Lung (tissue), 12 donors: Measurements from ENCODE around the gene STPG3. TPM values are rescaled to one million over a fixed set of nuclear protein-coding genes. Genes with fewer than 3 reads are reported as not detected.

Experiments
- ATAC-seq: fragments of 200-7000 bp; cut with Tn5 transposase; one replicate; pipeline ENCODE4 v1.9.1; 2020; ENCODE audit warnings: moderate number of reproducible peaks; ENCODE audit not compliant: insufficient read depth, low FRiP score
- DNase-seq, 3 donors: peaks; one replicate each; pipeline ENCODE4 v3.0.0-alpha.2; 2013 to 2017
- H3K27ac ChIP-seq, 2 donors: one replicate each; pipeline ENCODE4 v1.5.1; 2013; ENCODE audit warnings: mild to moderate bottlenecking in 2 of 2, moderate library complexity in 2 of 2, control low read depth in 1 of 2, inconsistent platforms in 1 of 2, low read depth in 1 of 2, low read length in 1 of 2
- H3K27me3 ChIP-seq, 3 donors: one replicate each; pipeline ENCODE4 v1.5.1; 2013; ENCODE audit warnings: low read length in 2 of 3; ENCODE audit not compliant: control insufficient read depth in 3 of 3, insufficient read depth in 3 of 3
- H3K36me3 ChIP-seq, 4 donors: one replicate each; pipeline ENCODE4 v1.5.1; 2013; ENCODE audit warnings: low read length in 4 of 4, mild to moderate bottlenecking in 1 of 4, moderate library complexity in 1 of 4; ENCODE audit not compliant: control insufficient read depth in 4 of 4, insufficient read depth in 4 of 4
- H3K4me1 ChIP-seq, 5 donors: one replicate each; pipeline ENCODE4 v1.5.1; 2013; ENCODE audit warnings: low read length in 5 of 5, mild to moderate bottlenecking in 2 of 5, moderate library complexity in 1 of 5; ENCODE audit not compliant: control insufficient read depth in 5 of 5, insufficient read depth in 5 of 5
- H3K4me3 ChIP-seq: one replicate; pipeline ENCODE4 v1.5.1; 2013; ENCODE audit warnings: mild to moderate bottlenecking, control low read depth, moderate library complexity
- H3K9ac ChIP-seq, 2 donors: one replicate each; pipeline ENCODE4 v1.5.1; 2013; ENCODE audit warnings: low read length in 2 of 2, control low read depth in 1 of 2; ENCODE audit not compliant: insufficient read depth in 1 of 2
- H3K9me3 ChIP-seq, 4 donors: one replicate each; pipeline ENCODE4 v1.5.1; 2013; ENCODE audit warnings: low read length in 3 of 4, mild to moderate bottlenecking in 1 of 4, moderate library complexity in 1 of 4; ENCODE audit not compliant: control insufficient read depth in 4 of 4, insufficient read depth in 3 of 4
- CTCF ChIP-seq: IDR thresholded peaks from 2 replicates; pipeline ENCODE4 v1.5.1; 2012; ENCODE audit warnings: mild to moderate bottlenecking; ENCODE audit errors: control extremely low read depth, extremely low read depth
- WGBS, 2 donors: extraction: QIAGEN DNeasy Blood & Tissue Kit; methylation state at CpG; one replicate each; pipeline ENCODE4 v1.1.7; 2013; 5-methylcytosine and 5-hydroxymethylcytosine counted together
- polyA plus RNA-seq, 2 donors: library from polyadenylated mRNA; stranded (reverse); fragments of 200-250 nt; gene quantifications; one replicate each; pipeline ENCODE4 v1.2.1, GENCODE V29; 2013
- total RNA-seq, 2 donors: library from RNA; depleted of rRNA in 1 of 2; stranded (reverse); fragments of >200 nt in 1 of 2; gene quantifications; one replicate each; pipeline ENCODE4 v1.2.1, GENCODE V29; 2014 to 2021
- donor health status: control.
- donor health status: control.
- donor health status: Bipolar disorder and iron deficiency.
- donor health status: healthy.
- donor health status: DM: yes; HTN: yes; CAD: no.

The STPG3 gene
- total and polyA plus RNA-seq, 4 donors: 0.18 TPM; not detected in 3

- H3K27me3 ChIP-seq: no peaks in the 10 kb centered on the region
- peaks cover 0 to 2% (median 0%) of the 10 kb centered on the region in 5 donors for H3K4me1 ChIP-seq
- TF ChIP-seq CTCF: no peak
- no peak overlapping the region for H3K27ac ChIP-seq
- WGBS, 2 donors: 91 to 93% methylated on average over 24 of the region's 24 CpGs
- DNase-seq (no peak), ATAC-seq (no peak)
- no peaks in the 10 kb centered on the region for H3K9me3 ChIP-seq
- no peak overlapping the region for H3K4me3 ChIP-seq
- peaks cover 12 to 45% (median 19%) of the 10 kb centered on the region in 4 donors for H3K36me3 ChIP-seq
- H3K9ac ChIP-seq: no peak overlapping the region
Observed at GRCh38 chr9:137262909-137263285, 11.8 kb downstream of the STPG3 start.

DNA sequence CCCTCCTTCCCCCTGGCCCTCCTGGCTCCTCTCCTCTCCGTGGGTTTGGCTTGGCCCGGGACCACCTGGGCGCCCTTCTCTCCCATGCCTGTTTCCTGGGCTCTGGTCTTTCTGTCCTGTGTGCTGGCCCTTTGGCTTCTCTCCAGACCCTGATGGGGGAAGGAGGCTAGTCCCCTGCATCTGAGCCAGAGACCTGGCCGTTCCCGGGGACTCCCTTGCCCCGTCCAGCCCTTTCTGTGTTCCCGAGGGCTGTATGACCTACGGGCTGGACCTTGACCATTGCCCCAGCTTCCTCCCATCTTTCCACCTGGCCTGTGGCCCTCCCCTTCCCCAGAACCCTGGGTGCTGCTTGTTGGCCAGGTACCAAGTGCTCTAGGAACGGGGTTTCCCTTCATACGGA, 12.4 kb downstream of the STPG3 start:
- H3K9ac ChIP-seq: no peak overlapping the region
- H3K27me3 ChIP-seq: no peaks in the 10 kb centered on the region
- H3K27ac ChIP-seq: no peak overlapping the region
- H3K4me1 ChIP-seq: peaks cover 0 to 5% (median 0%) of the 10 kb centered on the region in 5 donors
- DNase-seq (no peak), ATAC-seq (no peak)
- no peak overlapping the region for H3K4me3 ChIP-seq
- no peak for TF ChIP-seq CTCF
- H3K9me3 ChIP-seq: no peaks in the 10 kb centered on the region
- 82 to 85% methylated on average over 10 of the region's 10 CpGs for WGBS, 2 donors
- H3K36me3 ChIP-seq: peaks cover 12 to 43% (median 19%) of the 10 kb centered on the region in 4 donors

DNA sequence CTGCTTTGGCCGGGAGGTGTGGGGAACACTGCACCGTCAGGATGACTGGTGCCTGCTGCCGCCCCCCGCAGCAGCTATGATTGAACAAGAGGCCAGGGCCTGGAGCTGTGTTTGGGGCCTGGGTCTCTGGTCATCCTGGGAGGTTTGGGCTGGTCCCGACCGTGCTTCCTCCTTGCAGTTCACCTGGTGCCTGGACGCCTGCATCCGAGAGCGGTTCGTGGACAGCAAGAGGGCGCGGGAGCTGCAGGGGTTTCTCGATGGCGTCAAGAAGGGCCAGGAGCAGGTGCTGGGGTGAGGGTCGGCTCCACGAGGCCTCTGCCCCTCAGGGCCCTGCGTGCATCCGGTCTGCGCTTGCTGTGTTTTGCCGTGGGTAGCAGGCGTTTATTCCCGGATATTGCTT, 13.0 kb downstream of the STPG3 start:
- H3K9me3 ChIP-seq: no peaks in the 10 kb centered on the region
- no peaks in the 10 kb centered on the region for H3K27me3 ChIP-seq
- 95 to 97% methylated on average over 22 of the region's 22 CpGs for WGBS, 2 donors
- H3K36me3 ChIP-seq: peaks cover 7 to 41% (median 17%) of the 10 kb centered on the region in 4 donors
- no peak overlapping the region for H3K4me3 ChIP-seq
- H3K4me1 ChIP-seq: peaks cover 0 to 10% (median 3%) of the 10 kb centered on the region in 5 donors
- ATAC-seq (no peak), DNase-seq (no peak)
- no peak overlapping the region for H3K9ac ChIP-seq
- TF ChIP-seq CTCF: no peak
- H3K27ac ChIP-seq: no peak overlapping the region
